ENCODE results near the gene SLC49A4.

GRCh38 chr3:122902326-122902725, 107.5 kb downstream of the SLC49A4 start:
- TF ChIP-seq CTCF (IDR thresholded peaks at IDR 0.05; ENCODE audit: low read length) (no peak), EZH2 (IDR thresholded peaks at IDR 0.05; ENCODE audit: borderline replicate concordance, low read length) (no peak)
